Measurements from ENCODE around the gene RTN4RL1. TPM values are rescaled to one million over a fixed set of nuclear protein-coding genes. Genes with fewer than 3 reads are reported as not detected.

RTN4RL1 gene
- total and polyA plus RNA-seq, 2 experiments from 2014 or later = 32.2 to 45.4 TPM

DNA sequence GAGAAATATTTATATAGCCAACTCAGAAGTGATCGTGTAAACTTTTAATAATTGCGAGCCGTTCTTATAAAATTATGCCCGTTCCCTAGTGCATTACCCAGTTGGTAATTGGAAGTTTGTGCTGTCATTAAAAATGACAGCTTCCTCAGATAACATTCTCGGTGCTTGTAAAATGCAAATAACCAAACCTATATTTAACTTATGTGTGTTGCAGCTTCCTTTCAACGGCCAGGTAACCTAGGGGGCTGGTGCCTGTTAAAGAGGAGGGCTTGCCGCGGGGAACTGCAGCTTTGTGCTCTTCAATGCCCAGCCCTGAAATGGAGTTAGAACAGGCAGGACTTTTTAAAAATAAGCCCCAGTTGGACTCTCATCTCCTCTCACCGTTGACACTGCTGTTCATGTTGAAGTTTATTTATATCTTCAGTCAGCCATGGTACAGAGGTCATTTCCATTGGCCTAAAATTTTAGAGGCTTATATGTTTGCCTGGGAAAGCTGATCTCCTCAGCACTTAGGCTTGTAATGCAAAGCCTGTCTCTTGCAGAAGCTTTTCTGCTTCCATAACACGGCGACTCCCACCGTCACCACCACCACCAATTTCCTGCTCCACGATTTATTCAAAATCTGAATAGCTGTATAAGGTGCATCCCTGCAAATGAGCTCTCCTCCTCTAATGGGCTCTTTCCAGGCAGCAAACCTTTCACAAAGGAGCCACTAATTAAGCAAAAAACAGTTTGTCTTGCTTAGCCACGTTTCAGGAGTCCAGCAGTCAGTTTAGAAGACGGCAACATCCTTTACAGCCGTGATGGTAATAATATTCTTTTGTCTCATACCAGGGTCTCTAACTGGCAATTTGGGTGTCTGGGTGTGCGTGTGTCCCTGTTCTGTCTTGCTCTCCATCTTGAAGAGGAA lies 120.6 kb downstream of the RTN4RL1 start:
- peak in 1 of 2 donors; percentile 40 for DNase-seq (ENCODE audit: low read depth in 1 of 2, low spot score in 1 of 2)
- no peak overlapping the region for H3K4me3 ChIP-seq
- peaks cover 5% of the 10 kb centered on the region for H3K27me3 ChIP-seq
- no peaks in the 10 kb centered on the region for H3K36me3 ChIP-seq
- H3K27ac ChIP-seq = peak overlapping the region; percentile 86
- peaks cover 48% of the 10 kb centered on the region for H3K4me1 ChIP-seq (ENCODE audit: low read depth)
- no peaks in the 10 kb centered on the region for H3K9me3 ChIP-seq (ENCODE audit: low read depth)
- TF ChIP-seq, protein P1, sequence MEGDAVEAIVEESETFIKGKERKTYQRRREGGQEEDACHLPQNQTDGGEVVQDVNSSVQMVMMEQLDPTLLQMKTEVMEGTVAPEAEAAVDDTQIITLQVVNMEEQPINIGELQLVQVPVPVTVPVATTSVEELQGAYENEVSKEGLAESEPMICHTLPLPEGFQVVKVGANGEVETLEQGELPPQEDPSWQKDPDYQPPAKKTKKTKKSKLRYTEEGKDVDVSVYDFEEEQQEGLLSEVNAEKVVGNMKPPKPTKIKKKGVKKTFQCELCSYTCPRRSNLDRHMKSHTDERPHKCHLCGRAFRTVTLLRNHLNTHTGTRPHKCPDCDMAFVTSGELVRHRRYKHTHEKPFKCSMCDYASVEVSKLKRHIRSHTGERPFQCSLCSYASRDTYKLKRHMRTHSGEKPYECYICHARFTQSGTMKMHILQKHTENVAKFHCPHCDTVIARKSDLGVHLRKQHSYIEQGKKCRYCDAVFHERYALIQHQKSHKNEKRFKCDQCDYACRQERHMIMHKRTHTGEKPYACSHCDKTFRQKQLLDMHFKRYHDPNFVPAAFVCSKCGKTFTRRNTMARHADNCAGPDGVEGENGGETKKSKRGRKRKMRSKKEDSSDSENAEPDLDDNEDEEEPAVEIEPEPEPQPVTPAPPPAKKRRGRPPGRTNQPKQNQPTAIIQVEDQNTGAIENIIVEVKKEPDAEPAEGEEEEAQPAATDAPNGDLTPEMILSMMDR (IDR thresholded peaks at IDR 0.05; ENCODE audit: low read depth, low read length) = no peak

DNA sequence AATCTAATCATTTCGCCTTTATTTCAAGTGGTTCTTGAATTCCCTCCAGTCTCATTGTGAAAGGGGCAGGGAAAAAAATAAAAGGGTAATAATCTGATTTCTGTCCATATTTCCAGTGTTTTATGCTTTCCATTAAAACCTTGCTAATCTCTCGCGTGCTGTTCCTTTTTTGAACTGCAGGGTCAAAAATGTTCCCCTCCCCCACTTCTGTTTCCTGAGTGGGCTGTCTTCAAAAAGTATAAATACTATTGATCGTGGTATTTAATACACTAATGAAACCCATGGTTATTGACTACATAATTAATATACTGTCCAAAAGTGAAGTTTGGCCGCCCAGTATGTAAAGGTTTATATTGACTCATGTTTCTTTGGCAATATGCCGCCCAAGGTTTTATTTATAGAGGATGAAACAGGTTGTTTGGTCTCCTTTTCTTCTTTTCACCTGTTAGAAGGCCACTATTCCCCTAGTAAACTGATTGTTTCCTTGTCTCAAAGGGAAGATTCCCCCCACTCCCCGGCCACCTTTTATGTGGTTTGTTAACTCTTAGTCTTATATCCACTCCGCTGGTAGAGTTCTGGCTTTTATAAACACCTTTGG lies 125.6 kb downstream of the RTN4RL1 start:
- no peak for DNase-seq (ENCODE audit: low read depth in 1 of 2, low spot score in 1 of 2)
- TF ChIP-seq, protein P1 (IDR thresholded peaks at IDR 0.05; ENCODE audit: low read depth, low read length) = peak; percentile 18
- H3K4me1 ChIP-seq (ENCODE audit: low read depth) = peaks cover 9% of the 10 kb centered on the region
- H3K27me3 ChIP-seq = no peaks in the 10 kb centered on the region
- peaks cover 23% of the 10 kb centered on the region for H3K36me3 ChIP-seq
- no peaks in the 10 kb centered on the region for H3K9me3 ChIP-seq (ENCODE audit: low read depth)
- no peak overlapping the region for H3K27ac ChIP-seq
- H3K4me3 ChIP-seq = no peak overlapping the region

DNA sequence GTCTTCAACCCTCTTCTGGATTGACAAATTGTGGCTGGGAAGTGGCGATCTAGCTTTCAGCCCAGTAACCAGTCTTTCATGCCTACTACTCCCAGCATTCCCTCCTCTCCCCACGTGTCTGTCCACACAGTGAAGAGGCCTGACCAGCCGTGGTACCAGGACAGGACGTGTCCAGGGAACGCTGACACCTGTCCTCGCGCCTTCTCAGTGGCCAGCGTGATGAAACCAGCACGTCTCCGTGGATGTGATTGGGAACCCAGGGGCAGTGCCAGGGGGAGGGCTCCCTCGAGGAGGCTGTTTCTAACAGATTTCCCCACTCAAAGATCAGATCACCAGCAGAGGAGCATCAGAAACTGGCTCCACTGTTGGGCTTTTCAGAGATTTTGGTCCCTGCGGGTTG lies 126.3 kb downstream of the RTN4RL1 start:
- Histone ChIP-seq H3K36me3 (peaks cover 23% of the 10 kb centered on the region), H3K9me3 (ENCODE audit: low read depth) (no peaks in the 10 kb centered on the region), H3K27me3 (no peaks in the 10 kb centered on the region), H3K4me3 (no peak overlapping the region), H3K27ac (peak overlapping the region; percentile 13), H3K4me1 (ENCODE audit: low read depth) (peaks cover 3% of the 10 kb centered on the region)
- TF ChIP-seq, protein P1 (IDR thresholded peaks at IDR 0.05; ENCODE audit: low read depth, low read length) = no peak
- DNase-seq (ENCODE audit: low read depth in 1 of 2, low spot score in 1 of 2) = no peak

- Histone ChIP-seq H3K4me3 (no peak overlapping the region), H3K9me3 (ENCODE audit: low read depth) (no peaks in the 10 kb centered on the region), H3K27ac (no peak overlapping the region), H3K4me1 (ENCODE audit: low read depth) (no peaks in the 10 kb centered on the region), H3K27me3 (no peaks in the 10 kb centered on the region), H3K36me3 (peaks cover 23% of the 10 kb centered on the region)
- DNase-seq (ENCODE audit: low read depth in 1 of 2, low spot score in 1 of 2) = no peak
- TF ChIP-seq, protein P1 (IDR thresholded peaks at IDR 0.05; ENCODE audit: low read depth, low read length) = no peak
These were observed 126.8 kb downstream of the RTN4RL1 start for GRCh38 chr17:1898332-1898731.

GRCh38 chr17:1897105-1897656 lies 128.0 kb downstream of the RTN4RL1 start:
- DNase-seq (ENCODE audit: low read depth in 1 of 2, low spot score in 1 of 2) = no peak
- TF ChIP-seq, protein P1 (IDR thresholded peaks at IDR 0.05; ENCODE audit: low read depth, low read length) = no peak
- H3K27me3 ChIP-seq = no peaks in the 10 kb centered on the region
- H3K27ac ChIP-seq = no peak overlapping the region
- H3K4me3 ChIP-seq = no peak overlapping the region
- no peaks in the 10 kb centered on the region for H3K4me1 ChIP-seq (ENCODE audit: low read depth)
- no peaks in the 10 kb centered on the region for H3K9me3 ChIP-seq (ENCODE audit: low read depth)
- H3K36me3 ChIP-seq = peaks cover 27% of the 10 kb centered on the region
